Stomach (tissue), 9 donors: ENCODE results near the gene IQGAP3. TPM values are rescaled to one million over a fixed set of nuclear protein-coding genes. Genes with fewer than 3 reads are reported as not detected.

ENCODE experiments used
- DNase-seq, 2 donors: peaks; one replicate each; pipeline versions ENCODE4 v3.0.0 to v3.0.0-alpha.2; 2013 to 2019
- H3K27ac ChIP-seq, 5 donors: fragments of 200-600 bp in 4 of 5; sonication (generic) in 4 of 5; one replicate each; pipeline ENCODE4 v1.5.1; 2013 to 2019; ENCODE audit warnings: mild to moderate bottlenecking in 1 of 5, moderate library complexity in 1 of 5
- H3K27me3 ChIP-seq, 3 donors: fragments of 200-600 bp; sonication (generic); one replicate each; pipeline ENCODE4 v1.5.1; 2017 to 2019; ENCODE audit warnings: mixed run types in 1 of 3
- H3K36me3 ChIP-seq, 4 donors: fragments of 200-600 bp; sonication (generic); 1 replicate in 3 of 4; 2 replicates in 1 of 4; pipeline ENCODE4 v1.5.1; 2016 to 2019
- H3K4me1 ChIP-seq, 4 donors: fragments of 200-600 bp; sonication (generic); one replicate each; pipeline ENCODE4 v1.5.1; 2016 to 2019
- H3K4me3 ChIP-seq, 4 donors: fragments of 200-600 bp; sonication (generic) in 3 of 4; one replicate each; pipeline ENCODE4 v1.5.1; 2016 to 2019; ENCODE audit warnings: mild to moderate bottlenecking in 1 of 4
- H3K9me3 ChIP-seq, 4 donors: fragments of 200-600 bp; sonication (generic); one replicate each; pipeline ENCODE4 v1.5.1; 2016 to 2019
- CTCF ChIP-seq, 7 experiments: fragments of 450-650 bp in 4 of 7; fragments of 200-600 bp in 3 of 7; sonication (generic) in 3 of 7; IDR thresholded peaks; one replicate each; pipeline ENCODE4 v1.5.1; 2016 to 2019; ENCODE audit warnings: antibody characterized with exemption in 7 of 7, control low read depth in 2 of 7, mild to moderate bottlenecking in 1 of 7
- EP300 ChIP-seq: sonication (generic); formaldehyde crosslinking; IDR thresholded peaks from one replicate; pipeline ENCODE4 v1.6.1; 2017; ENCODE audit warnings: antibody characterized with exemption
- POLR2A ChIP-seq, 4 donors: fragments of 450-650 bp; IDR thresholded peaks; one replicate each; pipeline ENCODE4 v1.6.1; 2016; ENCODE audit warnings: antibody characterized with exemption in 4 of 4, control low read depth in 2 of 4, mild to moderate bottlenecking in 1 of 4, moderate library complexity in 1 of 4
- POLR2AphosphoS5 ChIP-seq, 3 donors: sonication (generic); formaldehyde crosslinking; IDR thresholded peaks; one replicate each; pipeline ENCODE4 v1.6.1; 2016; ENCODE audit warnings: antibody characterized with exemption in 3 of 3
- WGBS, 5 donors: extraction: QIAGEN DNeasy Blood & Tissue Kit in 3 of 5; methylation state at CpG; one replicate each; pipeline versions ENCODE4 v1.1.5 to v1.1.7; 2013 to 2018; 5-methylcytosine and 5-hydroxymethylcytosine counted together
- intact Hi-C: fragments of 100-400 bp; cut with DNase I; formaldehyde crosslinking; loops from one replicate; pipeline ENCODE4 v1.15.1; 2023; ENCODE audit warnings: low total_unique reads
- polyA plus RNA-seq, 3 donors: library from polyadenylated mRNA; stranded (reverse); fragments of 200-250 nt; gene quantifications; one replicate each; pipeline ENCODE4 v1.2.3, GENCODE V29; 2013
- total RNA-seq, 5 donors: library from RNA; depleted of rRNA; stranded (reverse); fragments of >200 nt; gene quantifications; one replicate each; pipeline versions ENCODE4 v1.1.0 to v1.2.3, GENCODE V29; 2014 to 2016
- donor health status: healthy with polysubstance abuse.
- donor health status: Bipolar disorder and iron deficiency.
- donor health status: healthy.

Gene IQGAP3
- total and polyA plus RNA-seq, 8 donors = 1.2 to 22.2 (median 9.3) TPM

DNA sequence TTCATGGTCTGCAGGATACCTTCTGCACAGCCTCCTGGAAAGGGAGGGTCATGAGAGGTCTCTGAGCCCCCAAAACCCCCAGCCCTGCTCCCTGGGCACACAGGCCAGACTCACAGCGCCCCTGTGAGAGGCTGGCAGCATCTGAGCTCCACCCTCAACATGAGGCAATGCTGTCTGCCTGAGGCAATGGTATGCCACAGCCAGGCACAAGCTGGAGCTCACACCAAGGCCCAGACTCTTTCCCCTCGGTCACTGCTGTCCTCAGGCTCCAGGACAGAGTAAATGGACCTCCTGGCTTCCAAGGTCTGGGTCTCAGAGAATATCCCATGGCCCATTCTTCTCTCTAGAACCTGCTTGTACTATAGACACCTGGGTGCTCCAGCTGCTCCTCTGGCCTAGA is 89.0 kb downstream of the IQGAP3 start:
- Histone ChIP-seq H3K4me3 (no peak overlapping the region), H3K27ac (peak overlapping the region in 3 of 5 donors; percentile 12 to 60 (median 20)), H3K36me3 (peaks cover 45 to 59% (median 55%) of the 10 kb centered on the region in 4 donors), H3K4me1 (peaks cover 26 to 98% (median 72%) of the 10 kb centered on the region in 4 donors), H3K9me3 (no peaks in the 10 kb centered on the region), H3K27me3 (no peaks in the 10 kb centered on the region)
- WGBS, 5 donors = 80 to 97% (median 86%) methylated on average over 1 to 2 of the region's 2 CpGs
- TF ChIP-seq EP300 (no peak), POLR2A (IDR thresholded peaks at IDR 0.05) (no peak), CTCF (IDR thresholded peaks at IDR 0.05) (no peak), POLR2AphosphoS5 (IDR thresholded peaks at IDR 0.05) (no peak)
- no peak for DNase-seq
- intact Hi-C loops = no loop called here

DNA sequence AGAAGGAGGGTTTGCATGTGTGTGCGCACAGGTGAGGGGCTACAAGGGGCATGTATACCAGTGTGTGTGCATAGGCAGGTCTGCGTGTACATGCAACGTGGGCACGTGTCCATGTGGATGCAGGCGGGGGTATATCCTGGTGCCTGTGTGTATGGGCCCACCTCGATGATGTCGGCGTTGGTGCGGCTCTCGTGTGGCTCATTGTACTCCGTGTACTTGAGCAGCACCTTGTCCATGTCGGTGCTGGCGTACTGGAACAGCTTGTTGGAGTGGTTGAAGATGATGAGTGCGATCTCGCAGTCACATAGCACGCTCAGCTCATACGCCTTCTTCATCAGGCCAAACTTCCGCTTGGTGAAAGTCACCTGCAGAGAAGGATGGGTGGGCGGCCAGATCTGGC is 90.1 kb downstream of the IQGAP3 start:
- WGBS, 5 donors = 87 to 96% (median 92%) methylated on average over 19 of the region's 19 CpGs
- Histone ChIP-seq H3K27ac (peak overlapping the region in 1 of 5 donors; percentile 60), H3K36me3 (peaks cover 54 to 66% (median 64%) of the 10 kb centered on the region in 4 donors), H3K4me3 (no peak overlapping the region), H3K9me3 (no peaks in the 10 kb centered on the region), H3K27me3 (no peaks in the 10 kb centered on the region), H3K4me1 (peaks cover 29 to 98% (median 70%) of the 10 kb centered on the region in 4 donors)
- no peak for DNase-seq
- intact Hi-C loops = no loop called here
- TF ChIP-seq POLR2A (IDR thresholded peaks at IDR 0.05) (no peak), EP300 (no peak), POLR2AphosphoS5 (IDR thresholded peaks at IDR 0.05) (no peak), CTCF (IDR thresholded peaks at IDR 0.05) (no peak)

DNA sequence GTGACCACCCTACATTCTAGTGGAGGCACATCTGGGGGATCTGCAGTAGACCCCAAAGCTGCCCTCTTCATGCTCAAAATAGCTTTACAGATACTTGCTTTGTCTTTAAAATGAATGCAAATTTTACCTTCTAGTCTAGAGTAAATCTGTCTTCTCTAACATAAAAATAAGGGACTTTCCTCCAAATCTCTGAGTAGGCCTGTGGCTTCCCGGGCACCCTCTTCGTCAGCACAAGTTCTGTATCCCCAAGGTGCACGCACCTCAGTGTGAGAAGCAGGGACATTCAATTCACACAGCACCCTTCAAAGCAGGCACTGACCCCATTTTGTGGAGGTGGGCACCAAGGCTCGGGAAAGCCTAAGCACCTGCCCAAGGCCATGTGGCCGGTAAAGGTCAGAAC is 90.8 kb downstream of the IQGAP3 start:
- Histone ChIP-seq H3K27me3 (no peaks in the 10 kb centered on the region), H3K9me3 (no peaks in the 10 kb centered on the region), H3K36me3 (peaks cover 60 to 73% (median 71%) of the 10 kb centered on the region in 4 donors), H3K4me3 (no peak overlapping the region), H3K27ac (peak overlapping the region in 3 of 5 donors; percentile 14 to 97 (median 87)), H3K4me1 (peaks cover 36 to 98% (median 72%) of the 10 kb centered on the region in 4 donors)
- intact Hi-C loops = no loop called here
- DNase-seq = no peak
- WGBS, 5 donors = 78 to 88% (median 80%) methylated on average over 5 of the region's 5 CpGs
- TF ChIP-seq POLR2AphosphoS5 (IDR thresholded peaks at IDR 0.05) (no peak), CTCF (IDR thresholded peaks at IDR 0.05) (no peak)

DNA sequence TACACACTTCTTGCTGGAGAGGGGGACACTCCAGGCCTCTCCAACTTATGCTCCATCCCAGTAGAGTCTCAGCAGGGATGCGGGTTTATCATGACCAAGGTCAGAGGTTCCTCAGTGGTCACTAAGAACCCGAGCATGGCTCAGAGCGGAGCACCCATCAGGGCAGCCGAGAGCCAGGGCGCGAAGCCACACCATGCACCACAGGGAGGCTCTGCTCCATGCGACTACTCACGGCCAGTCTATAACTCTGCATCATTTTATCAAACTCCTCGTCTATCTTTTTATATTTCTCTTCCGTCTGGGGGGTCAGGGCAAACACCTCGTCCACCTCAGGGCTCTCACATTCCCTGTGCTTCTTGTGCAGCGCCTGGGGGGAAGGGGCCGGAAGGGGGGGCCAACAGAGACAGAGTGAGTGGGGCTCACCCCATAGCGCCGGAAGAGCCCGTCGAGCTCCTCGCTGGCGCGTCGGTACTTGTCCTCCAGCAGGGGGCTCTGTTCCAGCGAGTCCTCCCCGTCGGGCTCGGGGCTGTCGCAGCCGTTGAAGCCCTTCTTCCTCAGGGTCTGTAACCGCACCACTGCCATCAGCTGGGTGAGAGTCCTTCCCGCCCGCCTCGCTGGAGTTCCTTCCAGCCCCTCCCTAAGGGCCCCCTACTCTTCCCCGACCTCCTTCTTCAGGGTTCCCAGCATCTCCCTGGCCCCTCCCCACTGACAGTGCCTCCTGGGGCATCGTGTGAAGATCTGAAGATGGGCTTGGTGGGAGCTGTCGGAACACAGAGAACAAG is 91.8 kb downstream of the IQGAP3 start:
- Histone ChIP-seq H3K9me3 (no peaks in the 10 kb centered on the region), H3K27me3 (no peaks in the 10 kb centered on the region), H3K4me3 (no peak overlapping the region), H3K4me1 (peaks cover 45 to 99% (median 74%) of the 10 kb centered on the region in 4 donors), H3K36me3 (peaks cover 67 to 82% (median 80%) of the 10 kb centered on the region in 4 donors), H3K27ac (peak overlapping the region; percentile 22 to 97 (median 85))
- peak; percentile 71 to 85 for DNase-seq
- TF ChIP-seq POLR2AphosphoS5 (IDR thresholded peaks at IDR 0.05) (no peak), CTCF (IDR thresholded peaks at IDR 0.05) (peak in 5 of 7 experiments; percentile 27 to 71 (median 47)), EP300 (no peak)
- 45 to 57% (median 50%) methylated on average over 30 to 34 of the region's 34 CpGs for WGBS, 5 donors
- intact Hi-C loops = no loop called here
